Mammary epithelial cell (primary cell): ENCODE measurements around the gene SQSTM1.
A peak's percentile ranks its signal among the peaks of the same experiment; 100 is the strongest.

ENCODE experiments used
- CTCF ChIP-seq, 2 donors: IDR thresholded peaks in 1 of 2; conservative IDR thresholded peaks in 1 of 2; 2 replicates each; pipeline ENCODE4 v1.5.1; 2011 to 2012; ENCODE audit warnings: inconsistent platforms in 2 of 2, low read length in 2 of 2, mild to moderate bottlenecking in 2 of 2, control low read depth in 1 of 2, low read depth in 1 of 2; ENCODE audit not compliant: insufficient read depth in 1 of 2; ENCODE audit errors: extremely low read depth in 1 of 2
- EZH2 ChIP-seq: IDR thresholded peaks from 2 replicates; pipeline ENCODE4 v1.6.1; 2012; ENCODE audit warnings: low read length, inconsistent platforms, borderline replicate concordance

GRCh38 chr5:179858241-179858585 lies 37.5 kb downstream of the SQSTM1 start:
- TF ChIP-seq CTCF (conservative IDR thresholded peaks at IDR 0.05 in 1 of 2, IDR thresholded peaks at IDR 0.05 in 1 of 2; ENCODE audit: extremely low read depth in 1 of 2, insufficient read depth in 1 of 2, low read depth in 1 of 2, low read length in 2 of 2) (peak in 1 of 2 donors; percentile 11), EZH2 (no peak)
